Colonic mucosa (tissue), 4 donors: ENCODE measurements around the gene MAPK6. TPM values are rescaled to one million over a fixed set of nuclear protein-coding genes. Genes with fewer than 3 reads are reported as not detected.

ENCODE experiments used
- DNase-seq: peaks from one replicate; pipeline ENCODE4 v3.0.0-alpha.2; 2020
- H3K27ac ChIP-seq: fragments of 200-600 bp; one replicate; pipeline ENCODE4 v1.8.0; 2021
- H3K27me3 ChIP-seq: fragments of 200-600 bp; one replicate; pipeline ENCODE4 v1.8.0; 2021
- H3K36me3 ChIP-seq: fragments of 200-600 bp; one replicate; pipeline ENCODE4 v1.8.0; 2021
- H3K4me1 ChIP-seq: fragments of 200-600 bp; one replicate; pipeline ENCODE4 v1.8.0; 2021; ENCODE audit warnings: mild to moderate bottlenecking
- H3K4me3 ChIP-seq: fragments of 200-600 bp; one replicate; pipeline ENCODE4 v1.8.0; 2021
- H3K9ac ChIP-seq, 2 donors: one replicate each; pipeline ENCODE4 v1.7.0; 2013; ENCODE audit warnings: control low read depth in 2 of 2, low read depth in 2 of 2, low read length in 2 of 2
- H3K9me3 ChIP-seq: fragments of 200-600 bp; one replicate; pipeline ENCODE4 v1.8.0; 2021
- CTCF ChIP-seq: fragments of 200-600 bp; IDR thresholded peaks from one replicate; pipeline ENCODE4 v1.8.0; 2022; ENCODE audit warnings: antibody characterized with exemption, mild to moderate bottlenecking
- intact Hi-C: fragments of 100-400 bp; cut with DNase I; formaldehyde crosslinking; loops from one replicate; pipeline ENCODE4 v1.14.1; 2022
- total RNA-seq, 2 donors: library from RNA; stranded (reverse); fragmentation: NEBNext Ultra II Directional in 1 of 2; extraction: Animal tissue kit (Norgen Biotek cat#: 25700) in 1 of 2; gene quantifications; one replicate each; pipeline ENCODE4 v1.2.1, GENCODE V29; 2021
- donor health status: healthy.
- donor health status: DM: no; HTN: no; CAD: no.
- donor health status: DM: no; HTN: no; CAD: no.

MAPK6 gene
- total RNA-seq, 2 donors from 2014 or later = 47.5 to 71.9 TPM

- intact Hi-C loops = no loop called here
- Histone ChIP-seq H3K27ac (no peak overlapping the region), H3K9me3 (no peaks in the 10 kb centered on the region), H3K4me3 (no peak overlapping the region), H3K9ac (no peak overlapping the region), H3K36me3 (no peaks in the 10 kb centered on the region), H3K4me1 (peaks cover 6% of the 10 kb centered on the region), H3K27me3 (no peaks in the 10 kb centered on the region)
- TF ChIP-seq CTCF = no peak
- DNase-seq = no peak
Measured at GRCh38 chr15:52023169-52023922, 4.3 kb downstream of the MAPK6 start.

- no peak for TF ChIP-seq CTCF
- no peak overlapping the region for H3K27ac ChIP-seq
- no peaks in the 10 kb centered on the region for H3K9me3 ChIP-seq
- intact Hi-C loops = no loop called here
- no peak overlapping the region for H3K4me3 ChIP-seq
- H3K9ac ChIP-seq = no peak overlapping the region
- H3K27me3 ChIP-seq = no peaks in the 10 kb centered on the region
- no peaks in the 10 kb centered on the region for H3K36me3 ChIP-seq
- DNase-seq = no peak
- peaks cover 3% of the 10 kb centered on the region for H3K4me1 ChIP-seq
Measured at GRCh38 chr15:52028431-52029093, 9.5 kb downstream of the MAPK6 start.

- Histone ChIP-seq H3K9me3 (no peaks in the 10 kb centered on the region), H3K27ac (no peak overlapping the region), H3K36me3 (no peaks in the 10 kb centered on the region), H3K4me3 (no peak overlapping the region), H3K27me3 (no peaks in the 10 kb centered on the region), H3K9ac (no peak overlapping the region), H3K4me1 (peaks cover 3% of the 10 kb centered on the region)
- intact Hi-C loops = no loop called here
- no peak for TF ChIP-seq CTCF
- no peak for DNase-seq
Measured at GRCh38 chr15:52030010-52030409, 11.0 kb downstream of the MAPK6 start.

- H3K27ac ChIP-seq = no peak overlapping the region
- H3K9me3 ChIP-seq = no peaks in the 10 kb centered on the region
- no peak for TF ChIP-seq CTCF
- no peak overlapping the region for H3K4me3 ChIP-seq
- intact Hi-C loops = no loop called here
- H3K9ac ChIP-seq = no peak overlapping the region
- peak; percentile 31 for DNase-seq
- H3K4me1 ChIP-seq = peaks cover 3% of the 10 kb centered on the region
- H3K36me3 ChIP-seq = no peaks in the 10 kb centered on the region
- H3K27me3 ChIP-seq = no peaks in the 10 kb centered on the region
Measured at GRCh38 chr15:52031556-52031955, 12.5 kb downstream of the MAPK6 start.

GRCh38 chr15:52037889-52038505, 19.0 kb downstream of the MAPK6 start:
- Histone ChIP-seq H3K27me3 (no peaks in the 10 kb centered on the region), H3K9me3 (no peaks in the 10 kb centered on the region), H3K4me1 (peaks cover 21% of the 10 kb centered on the region), H3K9ac (no peak overlapping the region), H3K4me3 (no peak overlapping the region), H3K36me3 (no peaks in the 10 kb centered on the region), H3K27ac (no peak overlapping the region)
- no peak for DNase-seq
- TF ChIP-seq CTCF = no peak
- intact Hi-C loops = no loop called here
